SU-DHL-6 (cell line): ENCODE data around the gene RGS3.

Experiments used
- EZH2phosphoT487 ChIP-seq: fragments of 200-600 bp; sonication (generic), shearing (Covaris generic); conservative IDR thresholded peaks from 2 replicates; pipeline ENCODE4 v1.6.1; 2018; ENCODE audit warnings: mild to moderate bottlenecking, antibody characterized with exemption, low read length, moderate library complexity, mixed read lengths
- TF ChIP-seq, protein P1 (sequence below): fragments of 200-600 bp; sonication (generic); IDR thresholded peaks from one replicate; pipeline ENCODE4 v1.5.1; 2017; ENCODE audit warnings: antibody characterized with exemption, mild to moderate bottlenecking, low read length, moderate library complexity; ENCODE audit not compliant: insufficient read depth, poor library complexity, severe bottlenecking

DNA sequence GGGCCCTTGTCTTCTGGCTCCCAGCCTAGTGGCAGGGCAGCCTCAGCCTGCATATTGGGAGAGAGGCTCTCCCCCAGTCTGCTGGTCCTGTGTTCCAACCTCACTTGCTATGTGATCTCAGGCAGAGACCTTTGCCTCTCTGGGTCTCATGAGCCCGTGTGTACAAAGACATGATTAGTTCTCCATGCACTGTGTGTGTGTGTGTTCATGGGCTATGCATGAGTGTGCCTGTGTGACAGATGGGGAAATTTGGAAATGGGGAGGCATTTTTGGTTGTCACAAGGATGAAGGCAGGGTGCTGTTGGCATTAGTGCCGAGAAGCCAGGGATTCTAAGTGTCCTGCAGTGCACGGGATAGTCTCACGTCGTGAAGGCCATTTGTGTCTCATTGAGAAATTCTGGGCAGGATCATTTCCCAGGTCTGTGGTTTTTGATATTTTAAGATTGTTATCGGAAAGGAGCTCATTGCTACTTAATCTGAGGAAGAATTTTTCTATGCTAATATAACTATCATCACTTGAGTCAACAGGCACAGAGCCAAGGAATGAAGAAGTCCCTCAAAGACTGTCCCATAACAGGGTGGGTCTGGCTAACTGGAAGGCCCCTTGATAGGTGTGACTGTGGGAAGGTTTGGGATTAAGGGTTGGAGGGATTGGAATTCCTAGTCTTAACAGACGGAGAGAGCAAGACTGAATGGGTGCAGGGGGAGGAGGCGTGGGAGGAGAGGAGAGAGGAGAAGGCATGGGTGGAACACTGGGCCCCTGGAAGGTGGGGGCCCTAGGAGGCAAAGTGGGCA lies 168.5 kb downstream of the RGS3 start:
- TF ChIP-seq, protein P1, sequence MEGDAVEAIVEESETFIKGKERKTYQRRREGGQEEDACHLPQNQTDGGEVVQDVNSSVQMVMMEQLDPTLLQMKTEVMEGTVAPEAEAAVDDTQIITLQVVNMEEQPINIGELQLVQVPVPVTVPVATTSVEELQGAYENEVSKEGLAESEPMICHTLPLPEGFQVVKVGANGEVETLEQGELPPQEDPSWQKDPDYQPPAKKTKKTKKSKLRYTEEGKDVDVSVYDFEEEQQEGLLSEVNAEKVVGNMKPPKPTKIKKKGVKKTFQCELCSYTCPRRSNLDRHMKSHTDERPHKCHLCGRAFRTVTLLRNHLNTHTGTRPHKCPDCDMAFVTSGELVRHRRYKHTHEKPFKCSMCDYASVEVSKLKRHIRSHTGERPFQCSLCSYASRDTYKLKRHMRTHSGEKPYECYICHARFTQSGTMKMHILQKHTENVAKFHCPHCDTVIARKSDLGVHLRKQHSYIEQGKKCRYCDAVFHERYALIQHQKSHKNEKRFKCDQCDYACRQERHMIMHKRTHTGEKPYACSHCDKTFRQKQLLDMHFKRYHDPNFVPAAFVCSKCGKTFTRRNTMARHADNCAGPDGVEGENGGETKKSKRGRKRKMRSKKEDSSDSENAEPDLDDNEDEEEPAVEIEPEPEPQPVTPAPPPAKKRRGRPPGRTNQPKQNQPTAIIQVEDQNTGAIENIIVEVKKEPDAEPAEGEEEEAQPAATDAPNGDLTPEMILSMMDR, result no peak
- no peak for TF ChIP-seq EZH2phosphoT487
